Hindlimb muscle (tissue), 1 donor: ENCODE measurements around the gene ATPAF2. TPM values are rescaled to one million over a fixed set of nuclear protein-coding genes. Genes with fewer than 3 reads are reported as not detected.

Experiments used
- DNase-seq: peaks from one replicate; pipeline ENCODE4 v3.0.0-alpha.2; 2013
- polyA plus RNA-seq: library from polyadenylated mRNA; unstranded; fragments of 120-200 nt; gene quantifications from one replicate; pipeline ENCODE4 v1.2.1, GENCODE V29; 2013; ENCODE audit not compliant: insufficient read length

Gene ATPAF2
- 19.0 TPM for polyA plus RNA-seq

DNA sequence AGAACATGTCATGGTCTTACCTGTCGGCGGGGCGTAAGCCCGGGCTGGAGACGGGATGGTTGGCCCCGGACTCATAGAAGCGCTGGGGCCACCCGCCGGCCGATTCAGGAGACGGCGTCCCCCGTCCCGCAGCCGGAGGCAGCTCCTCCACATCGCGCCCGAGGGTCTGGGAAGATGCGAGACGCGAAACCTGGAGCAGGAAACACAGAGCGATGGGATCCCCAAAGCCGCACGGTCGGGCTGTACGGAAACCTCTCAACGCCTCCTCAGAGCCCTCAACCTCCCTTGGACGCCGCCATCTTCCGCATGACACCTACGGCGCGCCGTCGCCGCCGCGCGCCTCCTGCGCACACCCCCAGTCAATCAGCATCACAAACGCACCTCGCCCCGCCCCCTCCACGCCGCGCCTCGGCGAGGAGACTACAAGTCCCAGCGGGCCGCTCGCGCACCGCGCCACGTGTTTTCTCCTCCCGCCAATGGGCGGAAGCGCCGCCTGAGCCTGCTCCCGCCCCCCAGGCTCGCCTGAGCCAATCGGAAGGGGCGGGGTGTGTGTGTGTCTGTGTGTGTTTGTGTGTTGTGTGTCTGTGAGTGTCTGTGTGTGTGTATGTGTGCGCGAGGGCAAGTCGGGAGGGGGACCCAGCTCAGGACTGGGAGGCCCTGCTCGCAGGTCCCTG lies at the start of gene ATPAF2, which contains the start of gene GID4:
Gene ATPAF2, minus strand, starts transcription at position 308 of the 674 bp plus-strand sequence. Its CDS starts 155 bp downstream, at position 153.
Gene GID4, plus strand, starts transcription at position 548 of the 674 bp plus-strand sequence. Its CDS starts 57 bp downstream, at position 605.
- peak; percentile 100 for DNase-seq

DNA sequence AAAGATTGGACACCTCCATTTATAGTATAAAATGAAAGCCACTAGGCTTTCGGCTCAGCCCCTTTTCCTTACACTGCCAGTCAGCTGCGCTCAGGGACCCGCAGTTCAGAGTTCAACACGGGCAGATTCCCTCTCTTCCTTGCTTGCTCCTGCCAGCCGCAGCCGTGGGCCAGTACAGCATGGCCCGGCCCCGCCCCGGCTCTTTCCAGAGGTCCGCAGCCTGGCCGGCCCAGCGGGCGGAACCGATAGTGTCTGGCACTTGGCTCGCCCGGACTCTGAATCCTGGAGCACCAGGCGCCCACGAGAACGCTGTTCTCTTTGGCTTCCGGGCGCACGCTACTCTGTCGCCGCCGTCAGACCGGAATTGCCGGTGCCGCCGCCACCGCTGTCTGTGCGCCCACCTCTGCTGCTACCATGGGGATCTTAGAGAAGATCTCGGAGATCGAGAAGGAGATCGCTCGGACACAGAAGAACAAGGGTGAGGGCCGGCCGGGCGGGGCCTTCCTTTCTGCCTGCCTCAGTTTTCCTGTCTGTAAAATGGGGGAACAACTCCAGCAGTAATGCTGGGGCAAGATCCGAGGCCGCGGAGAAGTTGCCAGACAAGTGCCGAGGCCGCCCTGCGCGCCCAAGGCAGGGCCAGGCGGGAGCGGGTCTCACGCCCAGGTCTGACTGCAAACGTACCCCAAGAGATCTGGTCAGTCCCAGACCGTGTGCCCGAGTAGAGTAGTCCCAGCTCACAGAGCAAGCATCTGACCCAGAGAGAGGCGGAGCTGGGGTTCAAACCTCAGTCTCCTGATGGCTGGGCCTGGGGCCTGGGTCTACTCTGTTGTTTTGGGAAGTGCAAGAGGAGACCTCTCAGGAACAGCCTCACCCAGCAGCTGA lies 48.9 kb upstream of the ATPAF2 start, which contains the start of gene DRG2:
Gene DRG2, plus strand, starts transcription at position 339 of the 882 bp plus-strand sequence. Its CDS starts 76 bp downstream, at position 415.
- peak; percentile 92 for DNase-seq

DNA sequence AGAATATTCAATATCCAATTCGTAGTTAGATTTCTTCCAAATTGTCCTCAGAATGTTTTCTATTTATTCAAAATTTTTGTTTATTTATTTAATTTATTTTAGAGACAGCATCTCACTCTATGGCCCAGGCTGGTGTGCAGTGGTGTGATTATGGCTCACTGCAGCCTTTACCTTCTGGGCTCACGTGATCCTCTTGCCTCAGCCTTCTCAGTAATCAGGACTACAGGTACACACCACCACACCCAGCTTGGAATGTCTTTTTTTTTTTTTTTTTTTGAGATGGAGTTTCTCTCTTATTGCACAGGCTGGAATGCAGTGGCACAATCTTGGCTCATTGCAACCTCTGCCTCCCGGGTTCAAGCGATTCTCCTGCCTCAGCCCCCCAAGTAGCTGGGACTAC lies 45.3 kb upstream of the ATPAF2 start:
- no peak for DNase-seq

DNA sequence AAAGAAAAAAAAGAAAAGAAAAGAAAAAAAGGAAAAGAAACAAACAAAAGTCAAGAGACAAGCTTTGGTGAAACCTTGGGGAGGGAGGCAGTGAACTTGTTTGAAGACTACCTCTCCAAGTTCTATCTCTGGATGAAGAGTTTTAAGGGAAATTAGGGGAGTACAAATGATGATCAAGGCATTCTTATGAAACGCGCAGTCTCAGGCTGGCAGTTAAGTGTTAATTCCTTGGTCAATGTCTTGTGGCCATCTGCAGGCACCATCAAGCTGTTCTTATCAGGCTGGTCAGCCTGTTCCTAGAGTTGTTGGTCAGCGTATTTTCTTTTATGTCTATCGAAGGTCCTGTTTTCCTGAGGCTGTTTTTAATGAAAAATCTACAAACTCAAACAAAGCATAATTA lies 40.6 kb upstream of the ATPAF2 start:
- DNase-seq = no peak

DNA sequence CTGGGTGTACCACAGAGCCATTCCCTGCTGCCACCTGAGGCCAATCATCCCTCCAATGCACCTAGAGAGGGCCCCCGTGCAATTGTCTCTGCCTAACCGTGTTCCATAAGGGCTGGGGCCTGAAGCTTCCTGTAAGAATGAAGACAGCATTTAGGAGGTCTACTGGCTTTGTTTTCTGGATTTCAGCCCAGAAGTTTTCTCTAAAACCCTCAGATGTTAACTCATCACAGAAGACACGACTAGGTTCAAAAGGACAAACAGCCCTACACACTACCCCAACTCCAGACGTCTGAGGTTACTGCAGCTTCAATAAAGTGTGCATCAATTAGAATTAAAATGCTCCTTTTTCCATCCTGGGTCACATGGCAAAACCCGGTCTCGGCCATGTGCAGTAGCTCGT lies 38.0 kb upstream of the ATPAF2 start:
- no peak for DNase-seq

DNA sequence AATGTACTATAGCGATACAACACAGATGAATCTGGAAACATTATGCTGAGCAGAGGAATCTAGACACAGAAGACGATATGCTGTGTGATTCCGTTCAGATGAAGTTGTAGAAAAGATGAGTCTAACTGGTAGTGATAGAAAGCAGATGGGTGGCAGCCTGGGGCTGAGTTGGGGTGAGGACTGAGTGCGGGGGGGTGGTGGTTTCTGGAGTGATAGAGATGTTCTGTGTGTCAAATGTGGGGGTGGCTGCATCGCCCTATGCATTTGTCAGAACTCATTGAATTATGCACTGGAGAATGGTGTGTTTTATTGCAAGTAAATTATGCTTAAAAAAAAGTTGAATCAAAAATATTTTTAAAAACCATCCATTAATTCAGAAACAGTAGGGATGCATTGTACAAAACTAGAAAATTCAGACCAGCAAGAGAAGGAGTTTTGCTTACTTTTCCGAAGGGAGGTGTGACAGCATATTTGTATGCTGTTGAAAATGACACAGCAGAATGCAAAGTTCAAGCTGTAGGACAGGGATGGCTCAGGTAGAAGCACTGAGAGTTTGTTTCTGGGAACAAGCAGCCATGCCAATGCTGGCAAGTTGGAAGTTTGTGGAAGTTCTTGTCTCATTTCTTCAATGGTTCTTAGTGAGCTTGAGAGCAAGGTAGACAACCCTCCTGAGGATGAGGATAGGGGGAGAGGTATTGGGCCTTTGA lies 35.8 kb upstream of the ATPAF2 start:
- DNase-seq = no peak

DNA sequence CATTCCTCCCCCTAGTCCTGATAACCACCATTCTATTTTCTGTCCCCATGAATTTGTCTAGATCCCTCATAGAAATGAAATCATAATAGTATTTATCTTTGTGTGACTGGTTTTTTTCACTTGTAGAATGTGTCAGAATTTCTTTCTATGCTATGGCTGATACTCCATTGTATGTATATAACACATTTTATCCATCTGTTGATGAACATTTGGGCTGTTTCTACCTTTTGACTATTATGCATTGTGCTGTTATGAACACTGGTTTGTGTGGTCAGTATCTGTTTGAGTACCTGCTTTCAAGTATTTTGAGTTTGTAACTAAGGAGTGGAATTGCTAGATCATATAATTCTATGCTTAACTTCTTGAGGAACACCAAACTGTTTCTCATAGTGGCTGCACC lies 32.8 kb upstream of the ATPAF2 start:
- DNase-seq = no peak

DNA sequence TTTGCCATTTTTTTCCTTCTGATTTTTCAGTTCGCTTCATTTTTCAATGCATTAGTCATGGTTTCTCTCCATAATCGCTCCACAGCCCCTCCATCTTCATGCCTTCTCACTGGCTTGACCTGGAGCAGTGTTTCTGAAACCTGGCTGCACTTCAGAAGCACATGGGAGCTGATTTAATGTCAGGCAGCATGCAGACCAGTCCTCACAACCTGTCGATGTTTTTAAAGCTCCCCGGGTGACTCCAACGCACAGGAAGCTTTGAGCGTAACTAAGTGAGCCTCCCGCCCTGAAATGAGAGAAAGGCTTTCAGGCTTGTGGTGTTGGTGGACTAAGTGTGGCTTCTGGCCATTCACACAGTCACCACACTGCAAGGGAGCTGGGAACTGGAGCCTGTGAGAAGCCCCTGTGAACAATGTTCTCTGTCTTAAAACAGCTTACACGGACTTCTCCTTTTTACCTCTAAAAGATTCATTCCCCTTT lies 31.9 kb upstream of the ATPAF2 start:
- DNase-seq = no peak

DNA sequence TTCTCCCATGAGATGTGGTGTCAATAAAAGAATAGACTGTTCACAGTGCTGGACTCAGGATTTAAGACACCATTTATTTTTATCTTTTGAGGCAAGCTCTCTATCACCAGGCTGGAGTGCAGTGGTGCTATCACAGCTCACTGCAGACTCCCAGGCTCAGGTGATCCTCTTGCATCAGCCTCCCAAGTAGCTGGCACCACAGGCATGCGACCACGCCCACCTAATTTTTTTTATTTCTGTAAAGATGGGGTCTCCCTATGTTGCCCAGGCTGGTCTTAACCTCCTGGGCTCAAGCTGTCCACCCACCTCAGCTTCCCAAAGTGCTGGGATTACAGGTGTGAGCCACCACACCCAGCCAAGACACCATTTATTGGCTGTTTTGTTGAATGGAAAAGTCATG lies 30.1 kb upstream of the ATPAF2 start:
- DNase-seq = no peak

DNA sequence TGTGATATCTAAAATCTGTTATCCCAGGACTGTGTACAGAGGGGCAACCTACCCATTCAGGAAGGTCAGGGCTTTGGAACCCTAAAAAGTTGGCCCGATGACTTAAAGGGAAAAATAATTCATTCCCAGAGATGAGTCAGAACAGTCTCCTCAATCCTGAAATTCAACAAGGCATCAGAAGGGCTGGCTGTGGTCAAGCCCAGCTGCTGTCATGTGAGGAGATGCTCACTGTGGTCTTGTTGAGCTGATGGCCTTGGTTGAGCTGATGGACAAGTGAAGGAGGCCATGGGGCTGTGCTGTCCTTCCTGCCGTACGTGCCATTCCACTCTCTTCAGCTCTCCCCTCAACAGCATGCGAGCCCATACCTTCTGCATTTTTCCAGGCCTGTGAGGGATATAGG lies 27.9 kb upstream of the ATPAF2 start:
- DNase-seq = no peak

DNA sequence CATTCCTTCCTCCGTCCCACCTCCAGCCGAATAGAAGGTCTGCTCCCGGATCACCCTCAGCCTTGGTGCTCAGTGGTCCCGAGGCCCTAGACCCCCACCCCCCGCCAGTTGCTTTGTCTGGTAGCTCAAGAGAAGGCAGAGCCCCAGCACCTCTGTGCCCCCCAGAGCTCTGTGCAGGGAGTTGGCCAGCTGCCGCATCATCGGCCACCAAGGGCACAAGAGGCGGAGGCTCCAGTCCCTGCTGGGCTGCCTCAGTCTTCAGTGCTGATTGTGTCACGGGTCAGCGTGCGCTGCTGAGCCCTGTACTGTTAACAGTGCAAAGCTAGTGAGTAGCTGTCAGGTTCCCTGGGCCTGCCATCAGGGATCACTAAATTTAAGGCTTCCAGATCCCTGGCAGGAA lies 26.6 kb upstream of the ATPAF2 start:
- no peak for DNase-seq

DNA sequence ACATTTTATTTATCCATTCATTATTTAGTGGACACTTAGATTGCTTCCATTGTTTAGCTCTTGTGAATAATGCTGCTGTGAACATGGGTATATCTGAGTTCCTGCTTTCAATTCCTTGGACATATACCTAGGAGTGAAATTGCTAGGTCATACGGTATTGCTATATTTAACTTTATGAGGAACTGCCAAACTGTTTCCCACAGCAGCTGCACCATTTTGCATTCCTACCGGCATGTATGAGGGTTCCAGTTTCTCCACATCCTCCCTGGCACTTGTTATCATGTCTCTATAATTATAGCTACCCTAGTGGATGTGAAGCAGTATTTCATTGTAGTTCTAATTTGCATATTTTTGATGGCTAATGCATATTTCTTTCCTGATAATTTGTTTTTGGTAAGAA lies 25.1 kb upstream of the ATPAF2 start:
- DNase-seq = no peak

DNA sequence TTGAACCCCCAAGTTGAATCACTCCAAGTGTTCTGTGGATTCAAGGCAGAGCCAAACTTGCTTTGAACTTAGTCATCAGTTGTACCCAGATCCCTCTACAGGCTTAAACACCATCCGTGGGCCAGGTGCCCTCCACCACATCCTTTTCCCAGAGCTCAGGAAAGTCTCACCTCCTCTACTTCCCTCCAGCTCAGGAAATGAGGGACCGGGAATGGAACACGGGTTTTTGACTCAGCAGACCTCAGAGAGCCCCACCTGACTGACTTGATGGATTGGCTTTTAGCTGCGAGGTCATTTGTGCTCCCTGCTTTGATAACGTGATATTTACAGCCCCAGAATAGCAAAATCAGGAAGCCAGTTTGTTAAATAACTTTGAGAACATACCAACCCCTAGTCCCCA lies 20.3 kb upstream of the ATPAF2 start:
- DNase-seq = no peak

DNA sequence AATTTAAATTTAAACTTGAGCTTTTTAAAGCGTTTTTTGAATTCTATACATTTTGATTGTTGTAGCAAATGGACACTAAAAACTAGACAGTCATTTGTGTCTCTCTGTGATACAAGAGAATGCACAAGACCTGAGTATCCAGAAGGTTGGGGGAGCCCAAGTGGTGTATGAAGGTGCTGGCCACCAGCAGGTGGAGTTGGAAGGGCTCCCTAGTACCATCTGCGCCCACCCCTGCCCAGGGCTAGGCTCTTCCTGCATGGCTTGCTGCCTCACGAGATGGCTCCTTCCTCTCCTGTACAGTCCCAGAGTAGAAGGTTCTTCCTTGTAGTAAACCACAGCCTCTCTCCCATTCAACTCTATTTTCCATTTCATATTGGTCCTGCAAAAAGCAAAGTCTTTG lies 17.2 kb upstream of the ATPAF2 start:
- no peak for DNase-seq

DNA sequence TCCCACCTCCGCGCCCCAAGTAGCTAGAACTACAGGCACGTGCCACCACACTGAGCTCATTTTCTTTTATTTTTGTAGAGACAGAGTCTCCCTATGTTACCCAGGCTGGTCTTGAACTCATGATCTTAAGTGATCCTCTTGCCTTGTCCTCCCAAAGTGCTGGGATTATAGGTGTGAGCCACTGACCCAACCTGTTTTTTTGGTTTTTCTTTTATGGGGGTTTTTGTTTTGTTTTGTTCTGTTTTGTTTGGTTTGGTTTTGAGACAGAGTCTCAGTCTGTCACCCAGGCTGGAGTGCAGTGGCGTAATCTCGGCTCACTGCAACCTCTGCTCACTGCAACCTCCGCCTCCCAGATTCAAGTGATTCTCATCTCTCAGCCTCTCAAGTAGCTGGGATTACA lies 16.6 kb upstream of the ATPAF2 start:
- no peak for DNase-seq

DNA sequence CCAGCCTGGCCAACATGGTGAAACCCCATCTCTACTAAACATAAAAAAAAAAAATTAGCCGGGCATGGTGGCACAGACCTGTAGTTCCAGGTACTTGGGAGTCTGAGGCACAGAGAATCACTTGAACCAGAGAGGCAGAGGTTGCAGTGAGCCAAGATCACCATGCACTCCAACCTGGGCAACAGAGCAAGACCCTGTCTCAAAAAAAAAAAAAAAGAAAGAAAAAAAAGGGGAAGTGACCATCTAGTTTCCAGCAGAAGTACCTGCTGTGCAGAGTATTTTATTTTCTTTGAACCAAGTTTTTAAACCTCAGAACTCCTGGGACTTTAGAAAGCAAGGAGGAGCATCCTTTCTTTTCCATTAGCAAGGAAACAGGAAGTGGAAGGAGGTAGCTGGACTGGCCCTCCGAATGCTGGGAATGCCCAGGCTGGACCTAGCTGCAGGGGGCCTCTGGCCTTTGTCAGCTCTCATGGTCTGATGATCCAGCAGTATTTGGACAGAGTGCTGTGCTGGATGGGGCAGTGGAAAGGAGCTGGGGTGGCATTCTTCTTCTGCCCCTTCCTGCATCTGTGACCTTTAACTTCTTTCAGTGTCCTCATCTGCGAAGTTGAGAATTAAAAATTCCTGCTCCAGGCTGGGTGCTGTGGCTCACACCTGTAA lies 6.9 kb upstream of the ATPAF2 start:
- DNase-seq = no peak

DNA sequence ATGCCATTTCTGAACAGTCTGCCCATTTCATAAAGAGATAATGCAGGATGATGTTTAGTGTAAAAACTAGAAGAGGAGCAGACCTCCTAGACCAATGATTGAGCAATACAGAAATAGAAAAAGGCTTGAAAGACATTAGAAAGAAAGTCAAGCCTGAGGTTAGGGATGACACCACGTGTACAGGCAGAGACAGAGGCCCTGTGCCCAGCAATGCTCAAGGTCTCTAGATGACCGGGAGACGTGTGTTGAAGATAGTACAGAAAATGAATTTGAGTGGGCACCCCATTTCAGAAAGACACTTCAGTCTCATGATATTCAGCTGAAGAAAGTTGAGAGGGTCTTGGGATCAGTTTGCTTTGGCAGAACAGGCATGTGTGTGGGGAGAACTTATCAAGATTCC lies 5.6 kb upstream of the ATPAF2 start:
- DNase-seq = no peak

DNA sequence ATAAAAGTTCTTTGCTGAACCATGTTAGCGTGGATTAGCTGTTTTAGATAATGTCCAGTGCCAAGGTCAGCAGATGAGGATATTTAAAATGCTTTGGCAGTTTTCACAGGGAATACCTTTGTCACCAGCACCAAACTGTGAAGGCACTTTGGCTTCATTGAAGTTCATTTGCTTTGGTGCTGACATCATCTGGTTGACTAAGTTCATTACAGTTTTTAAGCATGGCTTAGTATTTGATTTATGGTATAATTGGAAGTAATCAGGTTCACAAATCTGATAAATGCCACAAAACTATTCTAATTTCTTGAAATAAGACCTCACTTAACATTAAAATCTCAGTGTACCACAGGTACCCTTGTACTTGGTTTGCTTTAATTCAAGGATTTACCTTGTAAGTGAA lies 4.5 kb upstream of the ATPAF2 start:
- DNase-seq = no peak

DNA sequence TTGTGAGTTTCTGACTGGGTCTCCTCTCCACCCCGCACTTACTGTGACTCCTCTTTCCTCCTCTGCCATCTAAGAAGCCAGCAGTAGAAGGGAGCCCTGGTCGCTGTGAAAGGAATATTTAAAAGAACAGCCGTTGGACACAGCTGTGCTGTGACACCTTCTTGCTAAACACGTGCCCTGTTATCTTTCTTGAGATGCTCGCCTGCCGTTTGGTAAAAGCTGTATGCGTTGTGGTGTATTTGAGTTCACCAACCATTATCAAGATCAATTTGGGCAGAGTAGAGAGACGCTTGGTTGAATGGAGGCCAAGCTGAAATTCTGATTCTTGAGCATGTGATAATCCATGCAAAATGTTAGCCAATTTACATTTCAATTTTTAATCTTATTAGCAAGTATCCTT lies 4.0 kb upstream of the ATPAF2 start:
- no peak for DNase-seq

DNA sequence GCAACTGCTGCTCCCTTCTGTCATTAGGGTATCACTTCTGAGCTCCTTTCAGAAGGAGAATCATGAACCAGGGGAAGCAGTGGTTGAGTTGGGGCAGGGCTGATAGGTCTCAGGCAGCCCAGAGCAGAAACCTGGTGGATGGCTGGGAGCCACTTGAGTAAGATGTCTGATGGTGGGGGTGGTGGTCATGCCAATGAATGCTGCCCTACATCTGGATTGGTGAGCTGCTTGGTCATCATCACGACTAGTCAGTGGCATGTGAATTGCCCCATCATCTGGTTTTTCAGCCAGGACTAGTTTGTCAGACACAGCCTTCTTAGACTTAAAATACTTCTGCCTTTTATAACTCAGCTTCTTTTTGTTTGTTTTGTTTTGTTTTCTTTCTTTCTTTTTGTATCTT lies 2.8 kb upstream of the ATPAF2 start:
- DNase-seq = no peak

DNA sequence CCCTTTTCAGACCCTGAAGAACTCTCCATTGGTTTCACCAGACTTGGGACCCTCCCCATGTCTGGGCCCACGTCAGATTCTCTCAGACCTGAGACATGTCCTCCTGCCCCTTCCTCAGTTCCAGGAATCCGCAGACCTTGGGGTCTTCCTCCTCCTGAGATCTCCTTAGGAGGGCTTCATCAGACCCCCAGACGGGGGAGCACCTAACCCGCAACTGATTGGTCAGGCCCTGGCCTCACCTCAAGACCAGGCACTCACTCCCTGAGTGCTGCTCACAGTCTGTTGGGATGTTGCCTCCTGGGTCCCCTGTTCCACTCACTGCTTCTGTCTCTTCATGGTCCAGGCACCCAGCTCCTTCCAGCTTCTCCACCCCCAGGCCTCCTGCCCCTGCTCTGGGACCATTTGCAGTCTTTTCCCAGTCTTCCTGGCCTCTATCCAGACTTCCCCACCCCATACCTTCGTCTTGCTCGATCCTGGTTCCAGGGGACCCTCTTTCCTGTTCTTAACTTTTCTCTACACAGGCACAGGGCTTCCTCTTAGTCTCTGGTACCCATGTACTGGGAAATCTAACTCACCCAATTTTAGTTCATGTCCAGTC lies 1.4 kb upstream of the ATPAF2 start:
- DNase-seq = no peak
